GM12878 (cell line): ENCODE data around the gene CMBL. TPM values are rescaled to one million over a fixed set of nuclear protein-coding genes. Genes with fewer than 3 reads are reported as not detected.

Source experiments
- ATAC-seq: fragments of 200-7000 bp; cut with Tn5 transposase; 3 replicates; pipeline ENCODE4 v1.9.1; 2020; ENCODE audit warnings: mild to moderate bottlenecking, moderate library complexity
- BruUV-seq: library from RNA; stranded (reverse); fragments of 400-500 nt; replicated peaks from 2 replicates; lab custom pipeline; 2021; lab: Mats Ljungman, UMichigan
- CTCF ChIA-PET: fragments of 300-600 bp; sonication (Branson Sonifier 250); formaldehyde crosslinking; extraction: SDS; loops from one replicate; lab custom pipeline; 2021; ENCODE audit warnings: inconsistent platforms; lab: Yijun Ruan, JAX
- POLR2A ChIA-PET: fragments of 350-600 bp; formaldehyde crosslinking; extraction: SDS; loops from one replicate; lab custom pipeline; 2021; ENCODE audit warnings: inconsistent platforms; lab: Charles Lee
- RAD21 ChIA-PET: fragments of 300-600 bp; sonication (Branson Sonifier 250); formaldehyde crosslinking; loops from one replicate; lab custom pipeline; 2023; ENCODE audit warnings: antibody characterized with exemption; ENCODE audit not compliant: unreplicated experiment; lab: Charles Lee
- SMC1A ChIA-PET: fragments of 300-600 bp; sonication (Branson Sonifier 250); formaldehyde crosslinking; loops from one replicate; lab custom pipeline; 2023; ENCODE audit not compliant: unreplicated experiment, uncharacterized antibody; lab: Charles Lee
- DNase-seq: peaks from one replicate; pipeline ENCODE4 v3.0.0-alpha.2; 2011; ENCODE audit warnings: low read depth, low spot score
- FAIRE-seq: peaks from 3 replicates; lab custom pipeline; 2011; peaks lifted over from hg19 to GRCh38; lab: Jason Lieb, UNC
- H2AFZ ChIP-seq: 2 replicates; pipeline ENCODE4 v1.6.0; 2011; ENCODE audit warnings: low read depth, low read length, control low read depth; ENCODE audit not compliant: control insufficient read depth
- H3K27ac ChIP-seq: 2 replicates; pipeline ENCODE4 v1.5.1; 2011; ENCODE audit warnings: control low read depth; ENCODE audit not compliant: control insufficient read depth, insufficient read depth
- H3K27me3 ChIP-seq, 2 experiments: replicated peaks in 1 of 2; 2 replicates each; pipeline versions ENCODE4 v1.6.0 to v1.6.1; 2011; ENCODE audit warnings: low read length in 1 of 2; ENCODE audit not compliant: control insufficient read depth in 2 of 2, insufficient read depth in 2 of 2
- H3K36me3 ChIP-seq, 2 experiments: 2 replicates each; pipeline ENCODE4 v1.5.1; 2011; ENCODE audit warnings: low read length in 1 of 2; ENCODE audit not compliant: control insufficient read depth in 2 of 2, insufficient read depth in 2 of 2
- H3K4me1 ChIP-seq: 2 replicates; pipeline ENCODE4 v1.6.1; 2011; ENCODE audit warnings: mild to moderate bottlenecking, low read length, moderate library complexity, mixed read lengths; ENCODE audit not compliant: control insufficient read depth, insufficient read depth
- H3K4me2 ChIP-seq: 2 replicates; pipeline ENCODE4 v1.6.0; 2011; ENCODE audit warnings: control low read depth; ENCODE audit not compliant: control insufficient read depth, insufficient read depth
- H3K4me3 ChIP-seq: fragments of 200-600 bp; sonication (generic); 2 replicates; pipeline ENCODE4 v1.5.1; 2016
- H3K79me2 ChIP-seq: 2 replicates; pipeline ENCODE4 v1.6.0; 2011; ENCODE audit warnings: low read length; ENCODE audit not compliant: control insufficient read depth, insufficient read depth
- H3K9ac ChIP-seq: 2 replicates; pipeline ENCODE4 v1.8.0; 2011; ENCODE audit warnings: low read length, control low read depth, mixed read lengths; ENCODE audit not compliant: control insufficient read depth, insufficient read depth
- H3K9me3 ChIP-seq: replicated peaks from 3 replicates; pipeline ENCODE4 v1.5.1; 2011; ENCODE audit warnings: mild to moderate bottlenecking, low read length; ENCODE audit not compliant: control insufficient read depth, insufficient read depth
- H4K20me1 ChIP-seq: 2 replicates; pipeline ENCODE4 v1.6.0; 2011; ENCODE audit not compliant: control insufficient read depth, insufficient read depth
- ASH2L ChIP-seq: fragments of 300-600, 200-600 bp; sonication (generic); IDR thresholded peaks from 2 replicates; pipeline ENCODE4 v1.6.1; 2017; ENCODE audit warnings: low read depth, mild to moderate bottlenecking, borderline replicate concordance
- ELK1 ChIP-seq: IDR thresholded peaks from 2 replicates; pipeline ENCODE4 v1.6.1; 2012; ENCODE audit warnings: low read depth, low read length, improper control_type of control experiment
- IKZF1 ChIP-seq: fragments of 450-650 bp; conservative IDR thresholded peaks from 2 replicates; pipeline ENCODE4 v1.6.1; 2017; ENCODE audit warnings: antibody characterized with exemption, mild to moderate bottlenecking
- MAX ChIP-seq: IDR thresholded peaks from 2 replicates; pipeline ENCODE4 v1.6.1; 2012; ENCODE audit warnings: low read depth, low read length, improper control_type of control experiment
- NFYA ChIP-seq: IDR thresholded peaks from 2 replicates; pipeline ENCODE4 v1.6.1; 2011; ENCODE audit warnings: low read depth, mild to moderate bottlenecking, low read length, improper control_type of control experiment, borderline replicate concordance
- SKIL ChIP-seq: fragments of 450-650 bp; IDR thresholded peaks from 2 replicates; pipeline ENCODE4 v1.6.1; 2017; ENCODE audit warnings: mild to moderate bottlenecking, low read depth, inconsistent platforms; ENCODE audit not compliant: poor library complexity, severe bottlenecking
- SMARCA5 ChIP-seq: fragments of 450-650 bp; IDR thresholded peaks from 2 replicates; pipeline ENCODE4 v1.6.1; 2017; ENCODE audit warnings: mild to moderate bottlenecking
- TARDBP ChIP-seq: IDR thresholded peaks from 2 replicates; pipeline ENCODE4 v1.6.1; 2016; ENCODE audit warnings: borderline replicate concordance
- WGBS: methylation state at CpG from one replicate; pipeline ENCODE4 v1.1.6; 2016; ENCODE audit warnings: low lambda C conversion rate; ENCODE audit not compliant: insufficient replicate concordance, insufficient coverage; ENCODE audit errors: missing lambda C conversion rate; 5-methylcytosine and 5-hydroxymethylcytosine counted together
- in situ Hi-C: fragments of 300-500 bp; cut with MboI; formaldehyde crosslinking; loops from 9 replicates; pipeline ENCODE4 v1.14.3; 2018; ENCODE audit warnings: mixed read lengths
- intact Hi-C: fragments of 100-400 bp; cut with micrococcal nuclease; formaldehyde crosslinking; loops from one replicate; pipeline ENCODE4 v1.14.2; 2022; ENCODE audit not compliant: unreplicated experiment
- polyA plus RNA-seq, 11 experiments: library from polyadenylated mRNA; depleted of rRNA in 4 of 11; unstranded in 6 of 11; stranded (reverse) in 5 of 11; fragments of >200 nt; fragmentation: Nextera tagmentation in 4 of 11; fragmentation: Illumina TruSeq in 1 of 11; extraction: Ambion mirVana in 4 of 11; extraction: Trizol in 1 of 11; gene quantifications; 1 replicate in 1 of 11; 2 replicates in 10 of 11; pipeline versions ENCODE4 v1.2.1 to v1.2.3, GENCODE V29; 2011 to 2016; ENCODE audit warnings: inconsistent platforms in 2 of 11, missing spikeins in 2 of 11, low read depth in 1 of 11
- total RNA-seq, 4 experiments: library from RNA; depleted of rRNA in 3 of 4; stranded (reverse); fragments of >200 nt in 3 of 4; fragmentation: Illumina TruSeq in 1 of 4; extraction: Trizol in 1 of 4; gene quantifications; 2 replicates each; pipeline versions ENCODE4 v1.2.1 to v1.2.3, GENCODE V29; 2013 to 2021
- TF ChIP-seq, protein P1 (sequence below): fragments of 450-650 bp; IDR thresholded peaks from 2 replicates; pipeline ENCODE4 v1.6.1; 2014; ENCODE audit warnings: mild to moderate bottlenecking

The CMBL gene
- total and polyA plus RNA-seq, 10 of the 15 experiments (the other 5 are each of a cell fraction or from before 2014, with no cell fraction given) = 1.8 to 15.6 (median 7.5) TPM

- no peak for TF ChIP-seq ELK1
- no peak for TF ChIP-seq TARDBP
- TF ChIP-seq NFYA = no peak
These were observed 6.4 kb downstream of the CMBL start (continued) for GRCh38 chr5:10301266-10301665.

- POLR2A ChIA-PET = no interaction called here
- 68% methylated on average over 5 of the region's 5 CpGs for WGBS
- SMC1A ChIA-PET = no interaction called here
These were observed 7.5 kb downstream of the CMBL start for GRCh38 chr5:10300246-10300645.

More at GRCh38 chr5:10300246-10300645, 7.5 kb downstream of the CMBL start:
- in situ Hi-C loops = no loop called here
- FAIRE-seq = no peak
- H3K36me3 ChIP-seq = no peaks in the 10 kb centered on the region
- no peak overlapping the region for H3K4me2 ChIP-seq
- ATAC-seq = no peak
- BruUV-seq = no TSS peak
- H3K79me2 ChIP-seq = no peaks in the 10 kb centered on the region
- no peak for DNase-seq
- no peaks in the 10 kb centered on the region for H3K9me3 ChIP-seq
- H3K27me3 ChIP-seq = no peaks in the 10 kb centered on the region; a peak in 1 of 4 replicates
- ChIA-PET RAD21 (no interaction called here), CTCF (no interaction called here)
- intact Hi-C loops = no loop called here
- no peak overlapping the region for H3K4me3 ChIP-seq
- no peak overlapping the region for H3K27ac ChIP-seq
- no peak overlapping the region for H2AFZ ChIP-seq
- no peaks in the 10 kb centered on the region for H3K4me1 ChIP-seq
- TF ChIP-seq SKIL = no peak
- TF ChIP-seq ASH2L = no peak
- TF ChIP-seq, protein P1, sequence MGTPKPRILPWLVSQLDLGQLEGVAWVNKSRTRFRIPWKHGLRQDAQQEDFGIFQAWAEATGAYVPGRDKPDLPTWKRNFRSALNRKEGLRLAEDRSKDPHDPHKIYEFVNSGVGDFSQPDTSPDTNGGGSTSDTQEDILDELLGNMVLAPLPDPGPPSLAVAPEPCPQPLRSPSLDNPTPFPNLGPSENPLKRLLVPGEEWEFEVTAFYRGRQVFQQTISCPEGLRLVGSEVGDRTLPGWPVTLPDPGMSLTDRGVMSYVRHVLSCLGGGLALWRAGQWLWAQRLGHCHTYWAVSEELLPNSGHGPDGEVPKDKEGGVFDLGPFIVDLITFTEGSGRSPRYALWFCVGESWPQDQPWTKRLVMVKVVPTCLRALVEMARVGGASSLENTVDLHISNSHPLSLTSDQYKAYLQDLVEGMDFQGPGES = no peak
- no peak for TF ChIP-seq MAX
- TF ChIP-seq SMARCA5 = no peak
- TF ChIP-seq IKZF1 = no peak
- H4K20me1 ChIP-seq = no peaks in the 10 kb centered on the region
- H3K9ac ChIP-seq = no peak overlapping the region
